Adrenal gland (tissue), 12 donors: ENCODE data around the gene CLIP1. TPM values are rescaled to one million over a fixed set of nuclear protein-coding genes. Genes with fewer than 3 reads are reported as not detected.
"Not testable (repeated sequence)": the region's sequence is repeated elsewhere in the genome, so short reads cannot be mapped to it uniquely, and the experiment has no call there.

Source experiments
- DNase-seq, 7 donors: peaks; one replicate each; pipeline ENCODE4 v3.0.0-alpha.2; 2019 to 2020
- H3K27ac ChIP-seq, 5 donors: fragments of 200-600 bp; sonication (generic) in 4 of 5; 1 replicate in 3 of 5; 2 replicates in 2 of 5; pipeline versions ENCODE4 v1.5.1 to v1.8.0; 2016 to 2020; ENCODE audit warnings: mild to moderate bottlenecking in 1 of 5
- H3K27me3 ChIP-seq: fragments of 200-600 bp; 2 replicates; pipeline ENCODE4 v1.8.0; 2021
- H3K36me3 ChIP-seq, 2 donors: fragments of 200-600 bp; replicated peaks in 1 of 2; 1 replicate in 1 of 2; 2 replicates in 1 of 2; pipeline versions ENCODE4 v1.5.1 to v1.8.0; 2018 to 2022
- H3K4me1 ChIP-seq, 2 donors: fragments of 200-600 bp; replicated peaks in 1 of 2; 1 replicate in 1 of 2; 2 replicates in 1 of 2; pipeline versions ENCODE4 v1.5.1 to v1.8.0; 2018 to 2021
- H3K4me3 ChIP-seq, 4 donors: fragments of 200-600 bp; sonication (generic) in 3 of 4; one replicate each; pipeline ENCODE4 v1.5.1; 2016 to 2018
- H3K9me3 ChIP-seq, 3 donors: fragments of 200-600 bp; sonication (generic) in 1 of 3; replicated peaks in 1 of 3; 1 replicate in 2 of 3; 2 replicates in 1 of 3; pipeline versions ENCODE4 v1.5.1 to v1.8.0; 2016 to 2021
- CTCF ChIP-seq, 6 experiments: fragments of 450-650 bp in 4 of 6; fragments of 200-600 bp in 2 of 6; sonication (generic) in 1 of 6; IDR thresholded peaks; 1 replicate in 5 of 6; 2 replicates in 1 of 6; pipeline versions ENCODE4 v1.5.1 to v1.8.0; 2016 to 2021; ENCODE audit warnings: antibody characterized with exemption in 6 of 6, mild to moderate bottlenecking in 2 of 6, moderate library complexity in 1 of 6
- POLR2A ChIP-seq, 2 donors: fragments of 450-650 bp; IDR thresholded peaks; one replicate each; pipeline ENCODE4 v1.6.1; 2017; ENCODE audit warnings: antibody characterized with exemption in 2 of 2, mild to moderate bottlenecking in 2 of 2, moderate library complexity in 1 of 2
- WGBS, 4 donors: extraction: QIAGEN DNeasy Blood & Tissue Kit in 2 of 4; methylation state at CpG; one replicate each; pipeline versions ENCODE4 v1.1.5 to v1.1.7; 2013 to 2017; 5-methylcytosine and 5-hydroxymethylcytosine counted together
- intact Hi-C, 2 donors: fragments of 100-400 bp; cut with DNase I; formaldehyde crosslinking; loops; one replicate each; pipeline versions ENCODE4 v1.14.1 to v1.15.0; 2022 to 2023
- polyA plus RNA-seq, 3 donors: library from polyadenylated mRNA; stranded (reverse); fragments of 200-250 nt in 2 of 3; fragments of 350-450 nt in 1 of 3; fragmentation: Illumina TruSeq in 1 of 3; extraction: RNeasy Lipid Tissue Mini Kit (QIAGEN cat#74804) in 1 of 3; gene quantifications; one replicate each; pipeline ENCODE4 v1.2.3, GENCODE V29; 2013 to 2014
- total RNA-seq, 9 donors: library from RNA; depleted of rRNA in 4 of 9; stranded (reverse); fragments of >200 nt in 4 of 9; fragments of 120-200 nt in 1 of 9; fragmentation: NEBNext Ultra II Directional in 1 of 9; extraction: Animal tissue kit (Norgen Biotek cat#: 25700) in 1 of 9; gene quantifications; one replicate each; pipeline versions ENCODE4 v1.1.0 to v1.2.4, GENCODE V29; 2013 to 2023
- donor health status: healthy with polysubstance abuse.
- donor health status: Bipolar disorder and iron deficiency.
- donor health status: DM: yes; HTN: yes; CAD: no.
- donor health status: DM: no; HTN: no; CAD: no.
- donor health status: DM: no; HTN: no; CAD: no.
- donor health status: DM: yes; HTN: yes; CAD: no.

CLIP1 gene
- total and polyA plus RNA-seq, 12 donors, result 22.8 to 134 (median 88.9) TPM

GRCh38 chr12:122397981-122398380, 24.5 kb downstream of the CLIP1 start:
- H3K27me3 ChIP-seq, H3K4me3 ChIP-seq, H3K36me3 ChIP-seq, intact Hi-C loops, H3K9me3 ChIP-seq: not testable (repeated sequence)
- DNase-seq, result peak in 3 of 7 donors; percentile 63 to 73 (median 72)
- Histone ChIP-seq H3K27ac (peak overlapping the region in 4 of 5 donors; percentile 48 to 96 (median 92)), H3K4me1 (peaks cover 24 to 39% of the 10 kb centered on the region in 2 donors)
- WGBS, 4 donors, result 58 to 68% (median 62%) methylated on average over 6 of the region's 6 CpGs
- TF ChIP-seq CTCF (IDR thresholded peaks at IDR 0.05), result peak in 1 of 6 experiments; percentile 3

- DNase-seq, result no peak
- Histone ChIP-seq H3K27me3 (no peaks in the 10 kb centered on the region), H3K4me1 (peaks cover 24 to 27% of the 10 kb centered on the region in 2 donors), H3K27ac (peak overlapping the region in 2 of 5 donors; percentile 20 to 50), H3K36me3 (no peaks in the 10 kb centered on the region), H3K4me3 (no peak overlapping the region), H3K9me3 (no peaks in the 10 kb centered on the region)
- 52 to 64% (median 59%) methylated on average over 3 of the region's 3 CpGs for WGBS, 4 donors
- intact Hi-C loops, result no loop called here
- TF ChIP-seq CTCF (IDR thresholded peaks at IDR 0.05), result no peak
- TF ChIP-seq POLR2A (IDR thresholded peaks at IDR 0.05), result no peak
Measured at GRCh38 chr12:122395319-122395718, 27.1 kb downstream of the CLIP1 start.

- Histone ChIP-seq H3K27ac (peak overlapping the region in 2 of 5 donors; percentile 20 to 50), H3K36me3 (no peaks in the 10 kb centered on the region), H3K4me3 (no peak overlapping the region), H3K4me1 (peaks cover 18 to 21% of the 10 kb centered on the region in 2 donors), H3K9me3 (no peaks in the 10 kb centered on the region), H3K27me3 (no peaks in the 10 kb centered on the region)
- 80 to 86% (median 81%) methylated on average over 14 to 15 of the region's 15 CpGs for WGBS, 4 donors
- no peak for TF ChIP-seq CTCF (IDR thresholded peaks at IDR 0.05)
- no peak for TF ChIP-seq POLR2A (IDR thresholded peaks at IDR 0.05)
- intact Hi-C loops, result no loop called here
- DNase-seq, result no peak
Measured at GRCh38 chr12:122394626-122395194, 27.8 kb downstream of the CLIP1 start.

- no peaks in the 10 kb centered on the region for H3K36me3 ChIP-seq
- no peak for TF ChIP-seq POLR2A (IDR thresholded peaks at IDR 0.05)
- TF ChIP-seq CTCF (IDR thresholded peaks at IDR 0.05), result no peak
- no peak for DNase-seq
- no peak overlapping the region for H3K4me3 ChIP-seq
- H3K27ac ChIP-seq, result no peak overlapping the region
- intact Hi-C loops, result no loop called here
- 94 to 96% (median 96%) methylated on average over 4 of the region's 4 CpGs for WGBS, 4 donors
- no peaks in the 10 kb centered on the region for H3K27me3 ChIP-seq
- H3K9me3 ChIP-seq, result no peaks in the 10 kb centered on the region
- peaks cover 9 to 12% of the 10 kb centered on the region in 2 donors for H3K4me1 ChIP-seq
Measured at GRCh38 chr12:122393817-122394216, 28.7 kb downstream of the CLIP1 start.
